Keratinocyte (primary cell): ENCODE measurements around the gene TTC16. TPM values are rescaled to one million over a fixed set of nuclear protein-coding genes. Genes with fewer than 3 reads are reported as not detected.

Experiments
- DNase-seq: peaks from one replicate; pipeline ENCODE4 v3.0.0-alpha.2; 2011; ENCODE audit warnings: low read depth, missing footprints, low spot score
- FAIRE-seq: peaks from 2 replicates; lab custom pipeline; 2011; peaks lifted over from hg19 to GRCh38; lab: Jason Lieb, UNC
- H2AFZ ChIP-seq: 2 replicates; pipeline ENCODE4 v1.6.0; 2012; ENCODE audit warnings: low read length, control low read depth, inconsistent platforms; ENCODE audit not compliant: control insufficient read depth
- H3K27ac ChIP-seq: 2 replicates; pipeline ENCODE4 v1.5.1; 2011; ENCODE audit warnings: low read length; ENCODE audit not compliant: control insufficient read depth, insufficient read depth
- H3K27me3 ChIP-seq: 3 replicates; pipeline ENCODE4 v1.6.0; 2011; ENCODE audit warnings: low read length; ENCODE audit not compliant: control insufficient read depth, insufficient read depth; ENCODE audit errors: extremely low read depth
- H3K36me3 ChIP-seq, 2 experiments: 2 replicates in 1 of 2; 3 replicates in 1 of 2; pipeline ENCODE4 v1.5.1; 2011; ENCODE audit warnings: low read length in 2 of 2, mild to moderate bottlenecking in 1 of 2; ENCODE audit not compliant: control insufficient read depth in 2 of 2, insufficient read depth in 2 of 2; ENCODE audit errors: extremely low read depth in 1 of 2
- H3K4me1 ChIP-seq: 3 replicates; pipeline ENCODE4 v1.5.1; 2011; ENCODE audit warnings: low read length; ENCODE audit not compliant: control insufficient read depth, insufficient read depth; ENCODE audit errors: extremely low read depth
- H3K4me2 ChIP-seq: 3 replicates; pipeline ENCODE4 v1.6.0; 2011; ENCODE audit warnings: low read depth, low read length; ENCODE audit not compliant: control insufficient read depth, insufficient read depth; ENCODE audit errors: extremely low read depth
- H3K4me3 ChIP-seq, 3 experiments: fragments of 200-600 bp in 1 of 3; sonication (generic) in 1 of 3; 2 replicates in 2 of 3; 3 replicates in 1 of 3; pipeline ENCODE4 v1.5.1; 2011 to 2016; ENCODE audit warnings: low read length in 3 of 3, mild to moderate bottlenecking in 3 of 3, control low read depth in 2 of 3, inconsistent platforms in 1 of 3, low read depth in 1 of 3, mixed read lengths in 1 of 3, mixed run types in 1 of 3, moderate library complexity in 1 of 3; ENCODE audit not compliant: control insufficient read depth in 2 of 3, insufficient read depth in 2 of 3; ENCODE audit errors: extremely low read depth in 1 of 3
- H3K79me2 ChIP-seq: 2 replicates; pipeline ENCODE4 v1.6.0; 2012; ENCODE audit warnings: low read length; ENCODE audit not compliant: control insufficient read depth, insufficient read depth
- H3K9ac ChIP-seq: 3 replicates; pipeline ENCODE4 v1.6.0; 2011; ENCODE audit warnings: low read length; ENCODE audit not compliant: control insufficient read depth, insufficient read depth; ENCODE audit errors: extremely low read depth
- H3K9me1 ChIP-seq: 3 replicates; pipeline ENCODE4 v1.6.0; 2011; ENCODE audit warnings: low read length; ENCODE audit not compliant: control insufficient read depth, insufficient read depth; ENCODE audit errors: extremely low read depth
- H3K9me3 ChIP-seq: 2 replicates; pipeline ENCODE4 v1.5.1; 2012; ENCODE audit warnings: low read depth, low read length; ENCODE audit not compliant: control insufficient read depth
- H4K20me1 ChIP-seq: 3 replicates; pipeline ENCODE4 v1.6.0; 2011; ENCODE audit warnings: low read length; ENCODE audit not compliant: control insufficient read depth, insufficient read depth; ENCODE audit errors: extremely low read depth
- EZH2 ChIP-seq: IDR thresholded peaks from one replicate; pipeline ENCODE4 v1.6.1; 2012; ENCODE audit warnings: inconsistent platforms, mild to moderate bottlenecking, low read length, moderate library complexity
- dilution Hi-C: fragments of 300-500 bp; cut with MboI; formaldehyde crosslinking; loops from one replicate; pipeline ENCODE4 v1.7.0; 2020; ENCODE audit warnings: low sequenced_read_pairs; ENCODE audit not compliant: extremely low pct_ligation_motif_present
- polyA plus RNA-seq, 5 experiments: library from polyadenylated mRNA; depleted of rRNA in 3 of 5; stranded (reverse) in 3 of 5; stranded (forward) in 1 of 5; unstranded in 1 of 5; fragments of >200 nt; gene quantifications; 1 replicate in 1 of 5; 2 replicates in 3 of 5; 3 replicates in 1 of 5; pipeline versions ENCODE4 v1.2.1 to v1.2.3, GENCODE V29; 2011 to 2012; ENCODE audit warnings: missing spikeins in 2 of 5, low read depth in 1 of 5, low replicate concordance in 1 of 5
- TF ChIP-seq, protein P1 (sequence below), 3 experiments: IDR thresholded peaks in 1 of 3; conservative IDR thresholded peaks in 1 of 3; optimal IDR thresholded peaks in 1 of 3; 2 replicates in 2 of 3; 3 replicates in 1 of 3; pipeline versions ENCODE3 to v1.5.1; 2011; ENCODE audit warnings: low read length in 3 of 3, mild to moderate bottlenecking in 3 of 3, moderate library complexity in 2 of 3, control low read depth in 1 of 3, inconsistent platforms in 1 of 3; ENCODE audit not compliant: insufficient read depth in 2 of 3; ENCODE audit errors: extremely low read depth in 1 of 3

TTC16 gene
- polyA plus RNA-seq, 1 donor (not counting 4 experiments of a cell fraction or from before 2014, with no cell fraction given) = not detected

DNA sequence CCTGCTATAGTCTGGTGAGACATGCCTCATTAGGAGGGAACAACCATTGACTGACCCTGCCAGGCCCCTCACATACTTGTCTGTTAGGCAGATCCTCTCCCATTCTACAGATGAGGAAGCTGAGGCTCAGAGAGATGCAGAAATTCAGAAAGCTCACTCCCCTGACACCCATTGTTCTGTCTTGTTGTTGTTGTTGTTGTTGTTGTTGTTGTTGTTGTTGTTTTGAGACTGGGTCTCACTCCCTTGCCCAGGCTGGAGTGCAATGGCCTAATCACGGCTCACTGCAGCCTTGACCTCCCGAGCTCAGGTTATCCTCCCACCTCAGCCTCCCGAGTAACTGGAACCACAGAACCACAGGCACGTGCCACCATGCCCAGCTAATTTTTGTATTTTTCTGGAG lies 22.2 kb upstream of the TTC16 start:
- no peak for DNase-seq
- H3K4me2 ChIP-seq = no peak overlapping the region
- dilution Hi-C loops = no loop called here
- no peak for FAIRE-seq
- no peaks in the 10 kb centered on the region for H4K20me1 ChIP-seq
- H3K4me1 ChIP-seq = no peaks in the 10 kb centered on the region
- H3K27me3 ChIP-seq = no peaks in the 10 kb centered on the region
- no peak for TF ChIP-seq EZH2
- peaks cover 11 to 14% of the 10 kb centered on the region in 2 experiments for H3K36me3 ChIP-seq
- H3K27ac ChIP-seq = no peak overlapping the region
- H3K9ac ChIP-seq = no peak overlapping the region
- no peaks in the 10 kb centered on the region for H3K9me3 ChIP-seq
- no peaks in the 10 kb centered on the region for H3K9me1 ChIP-seq
- no peak overlapping the region for H2AFZ ChIP-seq
- no peak overlapping the region for H3K4me3 ChIP-seq
- no peaks in the 10 kb centered on the region for H3K79me2 ChIP-seq

DNA sequence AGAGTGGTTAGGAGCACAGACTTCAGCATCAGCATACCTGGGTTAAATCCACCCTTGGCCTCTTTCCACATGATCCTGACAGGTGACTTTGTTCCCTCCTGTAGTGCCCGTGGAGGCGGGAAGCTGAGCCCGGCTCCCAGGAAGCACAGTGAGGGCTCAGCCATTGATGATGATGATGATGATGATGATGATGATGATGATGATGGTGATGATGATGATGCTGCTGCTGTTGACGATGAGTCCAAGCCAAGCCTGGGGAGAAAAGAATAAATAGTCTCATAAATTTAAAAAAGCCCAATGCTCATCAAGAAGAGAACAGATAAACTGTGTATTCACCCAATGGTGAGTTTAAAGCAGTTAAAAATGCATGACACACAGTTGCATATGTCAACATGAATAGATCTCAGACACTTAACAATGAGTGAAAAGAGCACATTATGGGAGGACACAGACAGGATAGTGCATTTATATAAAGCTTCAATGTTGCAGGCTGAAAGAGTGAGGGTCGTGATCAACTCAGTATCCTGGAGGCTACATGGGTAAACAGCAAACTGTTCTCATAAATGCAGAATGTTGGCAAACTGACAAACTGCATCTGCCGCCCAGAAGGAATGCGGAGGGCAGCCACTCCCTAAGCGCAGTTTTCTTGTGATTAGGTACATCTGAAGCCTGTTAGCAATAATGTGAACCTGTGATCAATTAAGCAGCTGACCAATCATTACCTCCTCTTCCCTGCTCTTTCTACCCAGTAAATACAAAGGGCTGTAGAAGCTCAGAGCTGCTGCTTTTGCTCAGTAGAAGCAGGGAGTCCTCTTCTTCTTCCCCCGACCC lies 20.8 kb upstream of the TTC16 start:
- Histone ChIP-seq H3K9me1 (no peaks in the 10 kb centered on the region), H3K27me3 (no peaks in the 10 kb centered on the region), H4K20me1 (no peaks in the 10 kb centered on the region), H3K4me3 (no peak overlapping the region), H3K79me2 (no peaks in the 10 kb centered on the region), H3K9ac (no peak overlapping the region), H3K27ac (no peak overlapping the region), H3K9me3 (no peaks in the 10 kb centered on the region), H2AFZ (no peak overlapping the region), H3K36me3 (peaks cover under 1 to 7% of the 10 kb centered on the region in 2 experiments), H3K4me1 (peaks cover 4% of the 10 kb centered on the region), H3K4me2 (no peak overlapping the region)
- FAIRE-seq (no peak), DNase-seq (no peak)
- TF ChIP-seq, protein P1, sequence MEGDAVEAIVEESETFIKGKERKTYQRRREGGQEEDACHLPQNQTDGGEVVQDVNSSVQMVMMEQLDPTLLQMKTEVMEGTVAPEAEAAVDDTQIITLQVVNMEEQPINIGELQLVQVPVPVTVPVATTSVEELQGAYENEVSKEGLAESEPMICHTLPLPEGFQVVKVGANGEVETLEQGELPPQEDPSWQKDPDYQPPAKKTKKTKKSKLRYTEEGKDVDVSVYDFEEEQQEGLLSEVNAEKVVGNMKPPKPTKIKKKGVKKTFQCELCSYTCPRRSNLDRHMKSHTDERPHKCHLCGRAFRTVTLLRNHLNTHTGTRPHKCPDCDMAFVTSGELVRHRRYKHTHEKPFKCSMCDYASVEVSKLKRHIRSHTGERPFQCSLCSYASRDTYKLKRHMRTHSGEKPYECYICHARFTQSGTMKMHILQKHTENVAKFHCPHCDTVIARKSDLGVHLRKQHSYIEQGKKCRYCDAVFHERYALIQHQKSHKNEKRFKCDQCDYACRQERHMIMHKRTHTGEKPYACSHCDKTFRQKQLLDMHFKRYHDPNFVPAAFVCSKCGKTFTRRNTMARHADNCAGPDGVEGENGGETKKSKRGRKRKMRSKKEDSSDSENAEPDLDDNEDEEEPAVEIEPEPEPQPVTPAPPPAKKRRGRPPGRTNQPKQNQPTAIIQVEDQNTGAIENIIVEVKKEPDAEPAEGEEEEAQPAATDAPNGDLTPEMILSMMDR (optimal IDR thresholded peaks at IDR 0.05 in 1 of 3, IDR thresholded peaks at IDR 0.05 in 1 of 3, conservative IDR thresholded peaks at IDR 0.05 in 1 of 3; ENCODE audit: extremely low read depth in 1 of 3, insufficient read depth in 2 of 3, low read length in 3 of 3) = no peak
- no peak for TF ChIP-seq EZH2
- dilution Hi-C loops = no loop called here
